B cell (primary cell): ENCODE data around the gene FOXL2NB. TPM values are rescaled to one million over a fixed set of nuclear protein-coding genes. Genes with fewer than 3 reads are reported as not detected.
A peak's percentile ranks its signal among the peaks of the same experiment; 100 is the strongest.

Experiments
- ATAC-seq: fragments of 200-7000 bp; cut with Tn5 transposase; one replicate; pipeline ENCODE4 v1.10.0; 2021; ENCODE audit warnings: low read depth, mild to moderate bottlenecking, moderate number of reproducible peaks, moderate library complexity
- CTCF ChIA-PET: fragments of 350-600 bp; sonication (Branson Sonifier 250); formaldehyde crosslinking; loops from one replicate; lab custom pipeline; 2021; ENCODE audit warnings: antibody characterized with exemption, inconsistent platforms; lab: Charles Lee
- POLR2A ChIA-PET: fragments of 350-600 bp; sonication (Branson Sonifier 250); formaldehyde crosslinking; loops from one replicate; lab custom pipeline; 2021; ENCODE audit warnings: antibody characterized with exemption; lab: Charles Lee
- DNase-seq: peaks from one replicate; pipeline ENCODE4 v3.0.0; 2013
- H2AFZ ChIP-seq: 2 replicates; pipeline ENCODE4 v1.6.1; 2012; ENCODE audit warnings: mild to moderate bottlenecking, low read depth, low read length; ENCODE audit not compliant: insufficient read depth, poor library complexity, severe bottlenecking
- H3K27ac ChIP-seq, 2 donors: 1 replicate in 1 of 2; 2 replicates in 1 of 2; pipeline ENCODE4 v1.5.1; 2012 to 2013; ENCODE audit warnings: low read length in 2 of 2, mild to moderate bottlenecking in 2 of 2, moderate library complexity in 1 of 2
- H3K27me3 ChIP-seq, 4 experiments: fragments of 200-600 bp in 1 of 4; sonication (generic) in 1 of 4; replicated peaks in 1 of 4; 1 replicate in 2 of 4; 2 replicates in 2 of 4; pipeline versions ENCODE4 v1.6.1 to v1.7.0; 2013 to 2016; ENCODE audit warnings: low read length in 3 of 4, mild to moderate bottlenecking in 2 of 4, mixed read lengths in 1 of 4, moderate library complexity in 1 of 4; ENCODE audit not compliant: insufficient read depth in 4 of 4, control insufficient read depth in 3 of 4; ENCODE audit errors: control extremely low read depth in 1 of 4
- H3K36me3 ChIP-seq, 2 experiments: replicated peaks in 1 of 2; 1 replicate in 1 of 2; 2 replicates in 1 of 2; pipeline versions ENCODE4 v1.6.1 to v1.7.1; 2013; ENCODE audit warnings: low read length in 1 of 2; ENCODE audit not compliant: insufficient read depth in 2 of 2, control insufficient read depth in 1 of 2; ENCODE audit errors: control extremely low read depth in 1 of 2, extremely low read depth in 1 of 2
- H3K4me1 ChIP-seq, 2 donors: fragments of 200-600 bp in 1 of 2; sonication (generic) in 1 of 2; 1 replicate in 1 of 2; 2 replicates in 1 of 2; pipeline versions ENCODE4 v1.5.1 to v1.6.1; 2013 to 2017; ENCODE audit warnings: low read length in 2 of 2; ENCODE audit not compliant: control insufficient read depth in 2 of 2, insufficient read depth in 2 of 2
- H3K4me2 ChIP-seq: replicated peaks from 2 replicates; pipeline ENCODE3; 2012; ENCODE audit warnings: mild to moderate bottlenecking, low read depth, low read length; ENCODE audit not compliant: poor library complexity, severe bottlenecking
- H3K4me3 ChIP-seq, 5 experiments: fragments of 200-600 bp in 1 of 5; sonication (generic) in 1 of 5; 1 replicate in 3 of 5; 2 replicates in 2 of 5; pipeline versions ENCODE4 v1.5.1 to v1.7.0; 2011 to 2016; ENCODE audit warnings: low read length in 4 of 5, mild to moderate bottlenecking in 4 of 5, low read depth in 2 of 5, control low read depth in 1 of 5, moderate library complexity in 1 of 5; ENCODE audit not compliant: insufficient read depth in 1 of 5; ENCODE audit errors: control extremely low read depth in 1 of 5, extremely low read depth in 1 of 5
- H3K79me2 ChIP-seq: fragments of 200-600 bp; sonication (generic); one replicate; pipeline ENCODE4 v1.6.0; 2016; ENCODE audit warnings: low read length; ENCODE audit not compliant: control insufficient read depth, insufficient read depth
- H3K9ac ChIP-seq: fragments of 200-600 bp; sonication (generic); 2 replicates; pipeline ENCODE4 v1.6.1; 2017; ENCODE audit warnings: mild to moderate bottlenecking, low read length, moderate library complexity
- H3K9me3 ChIP-seq, 3 donors: one replicate each; pipeline versions ENCODE4 v1.6.1 to v1.7.1; 2013; ENCODE audit warnings: low read length in 2 of 3; ENCODE audit not compliant: control insufficient read depth in 2 of 3, insufficient read depth in 1 of 3; ENCODE audit errors: control extremely low read depth in 1 of 3
- H4K20me1 ChIP-seq: 2 replicates; pipeline ENCODE4 v1.6.0; 2012; ENCODE audit warnings: mild to moderate bottlenecking, low read length; ENCODE audit not compliant: insufficient read depth, control insufficient read depth, poor library complexity, severe bottlenecking
- H3K27ac Mint-ChIP-seq: one replicate; pipeline ENCODE4 v1.8.0; 2021; ENCODE audit warnings: mixed read lengths
- H3K27me3 Mint-ChIP-seq: one replicate; pipeline ENCODE4 v1.8.0; 2021; ENCODE audit warnings: mixed read lengths
- H3K4me1 Mint-ChIP-seq: one replicate; pipeline ENCODE4 v1.8.0; 2021; ENCODE audit warnings: mixed read lengths
- H3K4me3 Mint-ChIP-seq: one replicate; pipeline ENCODE4 v1.8.0; 2021; ENCODE audit warnings: mixed read lengths
- H3K9me3 Mint-ChIP-seq: one replicate; pipeline ENCODE4 v1.8.0; 2022; ENCODE audit warnings: mixed read lengths; ENCODE audit not compliant: insufficient read depth
- EZH2 ChIP-seq: IDR thresholded peaks from 2 replicates; pipeline ENCODE4 v1.6.1; 2012; ENCODE audit warnings: borderline replicate concordance, low read depth, mild to moderate bottlenecking, moderate library complexity, low read length; ENCODE audit not compliant: insufficient read depth, poor library complexity, severe bottlenecking
- WGBS: methylation state at CpG from one replicate; pipeline ENCODE4 v1.1.5; 2013; ENCODE audit warnings: missing lambda C conversion rate; ENCODE audit not compliant: insufficient coverage; 5-methylcytosine and 5-hydroxymethylcytosine counted together
- intact Hi-C: fragments of 100-400 bp; cut with micrococcal nuclease; formaldehyde crosslinking; loops from one replicate; pipeline ENCODE4 v1.10.0; 2022
- polyA plus RNA-seq: library from polyadenylated mRNA; depleted of rRNA; stranded (reverse); fragments of >200 nt; gene quantifications from 2 replicates; pipeline ENCODE4 v1.2.3, GENCODE V29; 2012
- total RNA-seq, 2 donors: library from RNA; stranded (reverse); fragments of 120-200 nt in 1 of 2; gene quantifications; 1 replicate in 1 of 2; 2 replicates in 1 of 2; pipeline versions ENCODE4 v1.2.3 to v1.2.4, GENCODE V29; 2013 to 2022
- TF ChIP-seq, protein P1 (sequence below): fragments of 200-600 bp; IDR thresholded peaks from one replicate; pipeline ENCODE4 v1.8.0; 2022; ENCODE audit warnings: antibody characterized with exemption, mild to moderate bottlenecking

FOXL2NB gene
- total and polyA plus RNA-seq, 2 donors (not counting 1 experiment from before 2014, with no cell fraction given): not detected

DNA sequence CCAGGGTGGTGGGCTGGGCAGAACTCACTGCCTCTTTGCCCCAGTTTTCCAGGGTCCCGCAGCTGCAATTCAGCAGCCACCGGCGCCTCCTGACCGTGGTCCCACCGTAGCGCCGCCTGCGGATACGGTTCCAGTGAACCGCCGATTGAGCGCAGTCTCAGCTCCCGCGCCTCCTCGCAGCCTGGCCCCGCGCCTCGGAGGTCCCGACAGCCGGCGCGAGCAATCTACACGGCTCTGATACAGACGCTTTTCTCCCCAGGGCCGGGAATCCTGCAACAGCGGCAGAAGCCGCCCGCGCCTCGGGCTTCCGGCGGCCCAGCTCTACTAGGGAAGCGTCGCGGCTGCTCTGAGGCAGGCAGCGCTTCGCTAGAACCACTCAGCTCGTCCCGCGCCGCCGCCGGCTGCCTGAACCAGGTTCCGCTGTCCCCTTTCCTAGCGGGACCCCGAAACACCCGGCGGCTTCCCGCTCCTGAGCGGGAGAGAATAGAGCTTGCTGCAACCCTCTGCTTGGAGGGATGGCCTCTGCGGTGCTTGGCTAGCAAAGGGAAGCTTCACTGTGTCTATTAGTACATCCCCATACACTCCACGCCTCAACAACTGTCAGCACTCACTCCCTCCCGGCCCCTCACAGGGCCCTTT lies 3.1 kb downstream of the FOXL2NB start:
- 4% methylated on average over 52 of the region's 53 CpGs for WGBS
- no peaks in the 10 kb centered on the region for H3K9me3 Mint-ChIP-seq

DNA sequence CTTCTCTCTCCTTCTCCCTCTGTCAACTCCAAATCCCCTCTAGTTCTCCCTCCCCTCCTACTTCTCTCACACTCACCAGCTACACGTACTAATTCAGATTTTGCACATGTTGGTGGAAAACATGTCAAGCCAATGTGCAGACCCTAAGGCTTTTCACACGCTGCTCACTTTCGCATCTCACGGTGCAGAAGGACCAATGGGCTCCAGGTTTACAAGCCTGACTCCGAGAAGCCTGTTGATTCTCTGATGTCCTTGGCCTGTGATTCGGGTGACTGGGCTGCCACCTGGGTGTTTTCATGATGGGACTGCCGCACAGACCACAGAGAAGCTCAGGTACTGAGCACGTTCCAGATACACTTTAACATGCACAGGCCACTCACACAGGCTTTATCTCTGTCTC lies 3.7 kb downstream of the FOXL2NB start:
- ChIA-PET POLR2A (no interaction called here), CTCF (interaction anchor here (1.4 to 3.2 kb wide), 3 partner anchors 14 to 35 kb away, joined by 4 to 11 read pairs (median 4); no protein-coding TSS in a partner anchor)
- DNase-seq (no peak), ATAC-seq (no peak)
- Histone ChIP-seq H4K20me1 (no peaks in the 10 kb centered on the region), H3K27ac (no peak overlapping the region), H3K9ac (no peak overlapping the region), H3K9me3 (peaks cover 0 to 19% (median 0%) of the 10 kb centered on the region in 3 donors), H2AFZ (peak overlapping the region; percentile 51), H3K4me2 (peak overlapping the region; percentile 75), H3K36me3 (no peaks in the 10 kb centered on the region), H3K79me2 (no peaks in the 10 kb centered on the region), H3K27me3 (peaks cover 0 to 72% (median 33%) of the 10 kb centered on the region in 4 experiments), H3K4me3 (no peak overlapping the region), H3K4me1 (peaks cover 28 to 40% of the 10 kb centered on the region in 2 donors)
- TF ChIP-seq EZH2: no peak
- TF ChIP-seq, protein P1, sequence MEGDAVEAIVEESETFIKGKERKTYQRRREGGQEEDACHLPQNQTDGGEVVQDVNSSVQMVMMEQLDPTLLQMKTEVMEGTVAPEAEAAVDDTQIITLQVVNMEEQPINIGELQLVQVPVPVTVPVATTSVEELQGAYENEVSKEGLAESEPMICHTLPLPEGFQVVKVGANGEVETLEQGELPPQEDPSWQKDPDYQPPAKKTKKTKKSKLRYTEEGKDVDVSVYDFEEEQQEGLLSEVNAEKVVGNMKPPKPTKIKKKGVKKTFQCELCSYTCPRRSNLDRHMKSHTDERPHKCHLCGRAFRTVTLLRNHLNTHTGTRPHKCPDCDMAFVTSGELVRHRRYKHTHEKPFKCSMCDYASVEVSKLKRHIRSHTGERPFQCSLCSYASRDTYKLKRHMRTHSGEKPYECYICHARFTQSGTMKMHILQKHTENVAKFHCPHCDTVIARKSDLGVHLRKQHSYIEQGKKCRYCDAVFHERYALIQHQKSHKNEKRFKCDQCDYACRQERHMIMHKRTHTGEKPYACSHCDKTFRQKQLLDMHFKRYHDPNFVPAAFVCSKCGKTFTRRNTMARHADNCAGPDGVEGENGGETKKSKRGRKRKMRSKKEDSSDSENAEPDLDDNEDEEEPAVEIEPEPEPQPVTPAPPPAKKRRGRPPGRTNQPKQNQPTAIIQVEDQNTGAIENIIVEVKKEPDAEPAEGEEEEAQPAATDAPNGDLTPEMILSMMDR: no peak
- peak overlapping the region; percentile 60 for H3K4me3 Mint-ChIP-seq
- peaks cover 59% of the 10 kb centered on the region for H3K27me3 Mint-ChIP-seq
- H3K4me1 Mint-ChIP-seq: peaks cover 31% of the 10 kb centered on the region
- intact Hi-C loops: no loop called here
- no peak overlapping the region for H3K27ac Mint-ChIP-seq
- H3K9me3 Mint-ChIP-seq: no peaks in the 10 kb centered on the region
- 86% methylated on average over 8 of the region's 8 CpGs for WGBS

More for the DNA sequence above, 3.1 kb downstream of the FOXL2NB start:
- peak; percentile 39 for DNase-seq
- POLR2A ChIA-PET: no interaction called here
- H3K9ac ChIP-seq: peak overlapping the region; percentile 48
- H3K4me3 ChIP-seq: peak overlapping the region in 3 of 5 experiments; percentile 17 to 32 (median 23)
- no peak for ATAC-seq
- H3K4me2 ChIP-seq: peak overlapping the region; percentile 75
- intact Hi-C loops: no loop called here
- no peaks in the 10 kb centered on the region for H4K20me1 ChIP-seq
- peaks cover 31 to 43% of the 10 kb centered on the region in 2 donors for H3K4me1 ChIP-seq
- Mint-ChIP-seq H3K4me3 (peak overlapping the region; percentile 60), H3K27me3 (peaks cover 59% of the 10 kb centered on the region), H3K4me1 (peaks cover 33% of the 10 kb centered on the region), H3K27ac (no peak overlapping the region)
- H3K9me3 ChIP-seq: peaks cover 0 to 22% (median 0%) of the 10 kb centered on the region in 3 donors
- H2AFZ ChIP-seq: peak overlapping the region; percentile 51
- H3K27ac ChIP-seq: no peak overlapping the region
- H3K79me2 ChIP-seq: no peaks in the 10 kb centered on the region
- H3K27me3 ChIP-seq: peaks cover 0 to 71% (median 36%) of the 10 kb centered on the region in 4 experiments
- no peaks in the 10 kb centered on the region for H3K36me3 ChIP-seq
- TF ChIP-seq, protein P1: no peak
- TF ChIP-seq EZH2: peak; percentile 15
- CTCF ChIA-PET: interaction anchor here (1.4 to 3.2 kb wide), 3 partner anchors 14 to 35 kb away, joined by 4 to 11 read pairs (median 4); no protein-coding TSS in a partner anchor
